Left ventricle myocardium inferior (tissue), 1 donor: ENCODE data around the gene DRG1. TPM values are rescaled to one million over a fixed set of nuclear protein-coding genes. Genes with fewer than 3 reads are reported as not detected.
A peak's percentile ranks its signal among the peaks of the same experiment; 100 is the strongest.

Experiments
- DNase-seq: peaks from one replicate; pipeline ENCODE4 v3.0.0-alpha.2; 2020
- H3K27ac ChIP-seq: fragments of 200-600 bp; replicated peaks from 2 replicates; pipeline ENCODE4 v1.8.0; 2021
- H3K27me3 ChIP-seq: fragments of 200-600 bp; 2 replicates; pipeline ENCODE4 v1.8.0; 2021; ENCODE audit warnings: low read depth
- H3K36me3 ChIP-seq: fragments of 200-600 bp; 2 replicates; pipeline ENCODE4 v1.8.0; 2021
- H3K4me1 ChIP-seq: fragments of 200-600 bp; 2 replicates; pipeline ENCODE4 v1.8.0; 2021
- H3K4me3 ChIP-seq: fragments of 200-600 bp; 2 replicates; pipeline ENCODE4 v1.8.0; 2021; ENCODE audit warnings: mild to moderate bottlenecking, moderate library complexity
- H3K9me3 ChIP-seq: fragments of 200-600 bp; replicated peaks from 2 replicates; pipeline ENCODE4 v1.8.0; 2021
- intact Hi-C: fragments of 100-400 bp; cut with micrococcal nuclease; formaldehyde crosslinking; loops from one replicate; pipeline ENCODE4 v1.11.0; 2022
- total RNA-seq: library from RNA; stranded (reverse); fragmentation: NEBNext Ultra II Directional; extraction: Animal tissue kit (Norgen Biotek cat#: 25700); gene quantifications from one replicate; pipeline ENCODE4 v1.2.1, GENCODE V29; 2021
- TF ChIP-seq, protein P1 (sequence below): fragments of 200-600 bp; IDR thresholded peaks from 2 replicates; pipeline ENCODE4 v1.8.0; 2021; ENCODE audit warnings: antibody characterized with exemption, mild to moderate bottlenecking, borderline replicate concordance
- donor health status: DM: no; HTN: yes; CAD: no; lungs with severe emphysema.

DRG1 gene
- total RNA-seq, 1 donor from 2014 or later = 58.0 TPM

DNA sequence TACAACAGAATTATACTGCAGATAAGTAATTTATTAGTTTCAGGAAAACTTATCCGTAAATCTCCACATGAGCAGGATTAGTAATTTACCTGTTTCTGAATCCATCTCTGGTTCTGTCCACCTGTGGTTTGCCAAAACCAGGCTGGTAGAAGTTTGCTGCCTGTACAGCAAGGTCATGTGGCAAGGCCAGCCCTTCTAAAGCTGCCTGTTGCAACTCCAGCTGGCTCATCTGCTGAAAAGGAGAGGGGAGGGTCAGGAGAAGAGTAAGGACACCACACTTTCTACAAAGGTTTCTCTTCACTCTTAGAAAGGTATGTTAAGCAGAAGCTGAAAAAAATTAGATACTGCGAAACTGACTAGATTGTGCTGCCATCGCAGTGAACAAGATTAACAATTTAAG lies 47.9 kb downstream of the DRG1 start:
- peak overlapping the region; percentile 79 for H3K27ac ChIP-seq
- no peaks in the 10 kb centered on the region for H3K27me3 ChIP-seq
- peaks cover 53% of the 10 kb centered on the region for H3K36me3 ChIP-seq
- intact Hi-C loops = no loop called here
- peaks cover 83% of the 10 kb centered on the region for H3K4me1 ChIP-seq
- TF ChIP-seq, protein P1, sequence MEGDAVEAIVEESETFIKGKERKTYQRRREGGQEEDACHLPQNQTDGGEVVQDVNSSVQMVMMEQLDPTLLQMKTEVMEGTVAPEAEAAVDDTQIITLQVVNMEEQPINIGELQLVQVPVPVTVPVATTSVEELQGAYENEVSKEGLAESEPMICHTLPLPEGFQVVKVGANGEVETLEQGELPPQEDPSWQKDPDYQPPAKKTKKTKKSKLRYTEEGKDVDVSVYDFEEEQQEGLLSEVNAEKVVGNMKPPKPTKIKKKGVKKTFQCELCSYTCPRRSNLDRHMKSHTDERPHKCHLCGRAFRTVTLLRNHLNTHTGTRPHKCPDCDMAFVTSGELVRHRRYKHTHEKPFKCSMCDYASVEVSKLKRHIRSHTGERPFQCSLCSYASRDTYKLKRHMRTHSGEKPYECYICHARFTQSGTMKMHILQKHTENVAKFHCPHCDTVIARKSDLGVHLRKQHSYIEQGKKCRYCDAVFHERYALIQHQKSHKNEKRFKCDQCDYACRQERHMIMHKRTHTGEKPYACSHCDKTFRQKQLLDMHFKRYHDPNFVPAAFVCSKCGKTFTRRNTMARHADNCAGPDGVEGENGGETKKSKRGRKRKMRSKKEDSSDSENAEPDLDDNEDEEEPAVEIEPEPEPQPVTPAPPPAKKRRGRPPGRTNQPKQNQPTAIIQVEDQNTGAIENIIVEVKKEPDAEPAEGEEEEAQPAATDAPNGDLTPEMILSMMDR = no peak
- DNase-seq = no peak
- no peak overlapping the region for H3K4me3 ChIP-seq
- no peaks in the 10 kb centered on the region for H3K9me3 ChIP-seq

DNA sequence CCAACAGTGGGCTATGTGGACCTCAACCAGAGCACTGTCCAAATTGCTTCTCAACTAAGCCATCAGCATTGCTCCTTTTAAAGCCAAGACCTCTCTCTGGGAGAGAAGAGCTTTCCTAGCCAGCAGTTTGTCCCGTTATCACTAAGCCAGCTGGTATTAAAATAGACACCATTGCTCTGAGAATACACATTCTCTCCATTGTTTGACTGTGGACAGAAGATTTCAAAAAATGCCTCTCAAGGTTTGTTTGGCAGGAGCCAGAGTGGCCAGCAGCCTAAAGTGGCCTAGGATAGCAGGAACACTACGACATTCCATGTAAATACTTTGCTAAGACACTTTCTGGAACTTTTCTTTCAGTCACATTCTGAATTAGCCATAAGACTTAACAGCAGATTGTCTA lies 49.0 kb downstream of the DRG1 start:
- peaks cover 52% of the 10 kb centered on the region for H3K36me3 ChIP-seq
- peak overlapping the region; percentile 79 for H3K27ac ChIP-seq

DNA sequence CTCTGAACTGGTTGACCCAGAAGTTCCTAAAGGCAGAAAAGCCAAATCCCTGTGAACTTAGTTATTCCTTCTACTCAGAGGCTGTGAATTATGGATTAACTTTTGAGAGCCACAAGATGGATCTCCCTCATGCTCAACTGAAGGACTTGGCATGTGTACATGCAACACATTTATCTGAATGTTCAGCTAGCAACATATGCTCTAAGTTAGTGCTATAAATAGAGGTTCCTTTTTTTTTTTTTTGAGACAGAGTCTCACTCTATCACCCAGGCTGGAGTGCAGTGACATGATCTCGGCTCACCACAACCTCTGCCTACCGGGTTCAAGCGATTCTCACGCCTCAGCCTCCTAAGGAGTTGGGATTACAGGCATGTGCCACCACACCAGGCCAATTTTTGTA lies 50.1 kb downstream of the DRG1 start:
- Histone ChIP-seq H3K4me1 (peaks cover 67% of the 10 kb centered on the region), H3K36me3 (peaks cover 55% of the 10 kb centered on the region), H3K9me3 (no peaks in the 10 kb centered on the region), H3K4me3 (no peak overlapping the region), H3K27ac (peak overlapping the region; percentile 79), H3K27me3 (no peaks in the 10 kb centered on the region)
- DNase-seq = no peak
- TF ChIP-seq, protein P1 = no peak
- intact Hi-C loops = no loop called here

More for the DNA sequence above, 49.0 kb downstream of the DRG1 start:
- intact Hi-C loops = no loop called here
- TF ChIP-seq, protein P1 = no peak
- Histone ChIP-seq H3K4me3 (no peak overlapping the region), H3K9me3 (no peaks in the 10 kb centered on the region), H3K27me3 (no peaks in the 10 kb centered on the region), H3K4me1 (peaks cover 77% of the 10 kb centered on the region)
- no peak for DNase-seq

DNA sequence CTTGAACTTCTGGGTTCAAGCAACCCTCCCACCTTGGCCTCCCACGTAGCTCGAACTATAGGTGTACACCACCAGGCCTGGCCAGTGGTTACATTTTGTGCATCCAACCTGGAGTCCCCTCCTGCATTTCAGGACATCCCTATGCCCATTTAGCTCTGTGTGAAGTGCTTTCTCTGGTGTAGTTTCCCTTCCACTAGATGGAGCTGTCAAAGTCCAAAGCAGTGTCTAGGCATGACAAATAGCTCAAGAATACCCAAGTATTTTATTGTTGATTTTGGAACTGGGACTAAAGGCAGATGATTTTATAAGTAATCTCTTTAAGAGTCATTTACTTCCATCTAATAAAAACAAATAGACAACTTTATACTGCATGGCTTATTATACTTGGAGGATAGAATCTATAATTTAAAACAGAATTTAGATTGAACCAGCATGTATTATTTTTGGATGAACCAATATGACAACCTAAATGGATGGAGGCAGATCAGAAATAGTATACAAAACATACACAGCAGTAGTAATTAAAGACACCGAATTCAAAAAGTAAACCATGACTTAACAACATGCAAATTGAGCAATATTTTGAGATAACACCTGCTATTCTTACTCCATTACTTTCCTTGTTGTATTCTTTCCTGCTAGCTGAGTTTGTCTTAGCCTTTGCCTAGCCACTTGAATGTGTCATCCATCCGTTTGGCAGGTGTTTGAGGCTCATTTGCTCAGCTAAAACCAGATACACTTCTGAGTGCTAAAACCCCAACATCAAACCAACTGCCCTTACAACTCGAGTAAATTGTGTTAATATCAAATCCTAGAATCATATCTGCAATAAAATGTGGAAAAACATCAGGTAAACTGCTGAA lies 52.5 kb downstream of the DRG1 start:
- intact Hi-C loops = no loop called here
- Histone ChIP-seq H3K27me3 (no peaks in the 10 kb centered on the region), H3K9me3 (no peaks in the 10 kb centered on the region), H3K27ac (peak overlapping the region; percentile 34), H3K4me3 (no peak overlapping the region), H3K4me1 (peaks cover 42% of the 10 kb centered on the region), H3K36me3 (peaks cover 52% of the 10 kb centered on the region)
- DNase-seq = no peak
- TF ChIP-seq, protein P1 = peak; percentile 45

DNA sequence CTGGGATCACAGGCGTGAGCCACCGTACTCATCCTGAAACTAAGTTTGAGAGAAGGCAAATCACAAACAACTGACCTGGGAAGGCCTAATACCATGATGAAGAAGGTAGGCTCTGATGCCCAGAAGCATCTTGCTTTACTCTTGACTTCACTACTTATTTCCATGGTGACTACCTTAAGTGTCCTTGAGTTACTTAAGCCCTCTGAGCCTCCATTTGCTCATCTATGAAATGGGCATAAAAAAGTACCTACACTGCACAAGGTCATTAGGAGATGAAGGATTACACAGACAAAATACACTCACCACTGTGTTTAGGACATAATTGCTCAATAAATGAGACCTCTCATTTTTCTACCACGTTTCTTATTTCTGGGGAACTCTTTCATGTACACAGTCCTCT lies 62.3 kb downstream of the DRG1 start:
- intact Hi-C loops = no loop called here
- no peak for DNase-seq
- Histone ChIP-seq H3K27me3 (no peaks in the 10 kb centered on the region), H3K9me3 (no peaks in the 10 kb centered on the region), H3K27ac (no peak overlapping the region), H3K4me1 (no peaks in the 10 kb centered on the region), H3K36me3 (peaks cover 88% of the 10 kb centered on the region), H3K4me3 (no peak overlapping the region)
- TF ChIP-seq, protein P1 = no peak
